ENCODE results near the gene HHIPL1.

DNA sequence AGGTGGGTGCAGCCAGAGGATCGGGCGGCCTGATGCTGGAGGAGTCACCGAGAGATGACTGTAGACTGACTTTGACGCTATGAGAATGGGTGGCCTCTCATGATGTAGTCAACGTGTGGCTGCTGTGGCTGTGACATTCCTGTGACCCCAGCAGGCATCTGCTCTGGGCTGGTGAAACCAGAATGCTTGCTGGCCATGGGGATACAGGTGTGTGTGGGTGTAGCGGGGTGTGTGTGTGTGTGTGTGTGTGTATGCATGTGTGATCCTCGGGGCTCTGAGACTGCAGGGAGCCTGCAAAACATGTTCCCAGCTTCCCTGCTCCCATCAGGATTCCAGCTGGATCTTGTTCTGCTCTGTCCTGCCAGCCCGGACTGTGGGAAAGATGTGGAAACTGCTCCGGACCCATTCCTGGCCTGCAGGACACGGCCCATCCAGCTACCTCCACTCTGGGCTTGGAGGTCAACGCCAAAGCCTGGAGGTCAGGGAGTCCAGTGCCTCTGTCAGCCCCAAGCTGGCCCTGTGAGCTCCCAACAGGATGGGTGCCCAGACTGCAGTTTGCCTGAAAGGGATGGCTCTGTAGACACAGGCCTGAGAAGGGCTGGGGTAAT, 18.8 kb upstream of the HHIPL1 start:
- TF ChIP-seq, protein P1, sequence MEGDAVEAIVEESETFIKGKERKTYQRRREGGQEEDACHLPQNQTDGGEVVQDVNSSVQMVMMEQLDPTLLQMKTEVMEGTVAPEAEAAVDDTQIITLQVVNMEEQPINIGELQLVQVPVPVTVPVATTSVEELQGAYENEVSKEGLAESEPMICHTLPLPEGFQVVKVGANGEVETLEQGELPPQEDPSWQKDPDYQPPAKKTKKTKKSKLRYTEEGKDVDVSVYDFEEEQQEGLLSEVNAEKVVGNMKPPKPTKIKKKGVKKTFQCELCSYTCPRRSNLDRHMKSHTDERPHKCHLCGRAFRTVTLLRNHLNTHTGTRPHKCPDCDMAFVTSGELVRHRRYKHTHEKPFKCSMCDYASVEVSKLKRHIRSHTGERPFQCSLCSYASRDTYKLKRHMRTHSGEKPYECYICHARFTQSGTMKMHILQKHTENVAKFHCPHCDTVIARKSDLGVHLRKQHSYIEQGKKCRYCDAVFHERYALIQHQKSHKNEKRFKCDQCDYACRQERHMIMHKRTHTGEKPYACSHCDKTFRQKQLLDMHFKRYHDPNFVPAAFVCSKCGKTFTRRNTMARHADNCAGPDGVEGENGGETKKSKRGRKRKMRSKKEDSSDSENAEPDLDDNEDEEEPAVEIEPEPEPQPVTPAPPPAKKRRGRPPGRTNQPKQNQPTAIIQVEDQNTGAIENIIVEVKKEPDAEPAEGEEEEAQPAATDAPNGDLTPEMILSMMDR (IDR thresholded peaks at IDR 0.05), result no peak
- no peak for TF ChIP-seq POLR2A (IDR thresholded peaks at IDR 0.05)
- no peak for TF ChIP-seq EP300 (IDR thresholded peaks at IDR 0.05)
- TF ChIP-seq POLR2AphosphoS5 (IDR thresholded peaks at IDR 0.05), result no peak
